SK-N-SH (cell line): Measurements from ENCODE around the gene SLC2A11. TPM values are rescaled to one million over a fixed set of nuclear protein-coding genes. Genes with fewer than 3 reads are reported as not detected.
A peak's percentile ranks its signal among the peaks of the same experiment; 100 is the strongest.

Experiments
- CTCF ChIA-PET: fragments of 300-600, 350-600 bp; formaldehyde crosslinking; extraction: SDS; loops from one replicate; lab custom pipeline; 2021; lab: Yijun Ruan, JAX
- POLR2A ChIA-PET: fragments of 350-600 bp; sonication (Branson Sonifier 250); formaldehyde crosslinking; extraction: SDS; loops from one replicate; lab custom pipeline; 2020; ENCODE audit warnings: antibody characterized with exemption, inconsistent platforms; lab: Yijun Ruan, JAX
- DNase-seq: peaks from one replicate; pipeline ENCODE4 v3.0.0; 2012
- H2AFZ ChIP-seq: fragments of 200-600 bp; sonication (generic); 2 replicates; pipeline ENCODE4 v1.8.1; 2016; ENCODE audit warnings: antibody characterized with exemption, mild to moderate bottlenecking, low read depth
- H3F3A ChIP-seq: fragments of 200-600 bp; sonication (generic); replicated peaks from 2 replicates; pipeline ENCODE3; 2016; ENCODE audit warnings: antibody characterized with exemption, mild to moderate bottlenecking; ENCODE audit not compliant: insufficient read depth
- H3K27ac ChIP-seq, 2 experiments: fragments of 200-500 bp in 1 of 2; fragments of 200-600 bp in 1 of 2; sonication (Bioruptor generic) in 1 of 2; sonication (generic), shearing (Covaris generic) in 1 of 2; 2 replicates each; pipeline versions ENCODE4 v1.5.1 to v1.6.1; 2014 to 2016; ENCODE audit warnings: low read depth in 2 of 2, inconsistent platforms in 1 of 2, low read length in 1 of 2, mild to moderate bottlenecking in 1 of 2, mixed read lengths in 1 of 2
- H3K27me3 ChIP-seq: fragments of 200-600 bp; sonication (generic), shearing (Covaris generic); 2 replicates; pipeline ENCODE4 v1.6.1; 2016; ENCODE audit warnings: mixed run types; ENCODE audit not compliant: insufficient read depth
- H3K36me3 ChIP-seq, 2 experiments: fragments of 200-500 bp in 1 of 2; fragments of 200-600 bp in 1 of 2; sonication (Bioruptor generic) in 1 of 2; sonication (generic) in 1 of 2; replicated peaks in 1 of 2; 2 replicates each; pipeline versions ENCODE3 to v1.5.1; 2014 to 2016; ENCODE audit warnings: low read length in 1 of 2, mild to moderate bottlenecking in 1 of 2; ENCODE audit not compliant: insufficient read depth in 2 of 2, control insufficient read depth in 1 of 2
- H3K4me1 ChIP-seq, 2 experiments: fragments of 200-500 bp in 1 of 2; fragments of 200-600 bp in 1 of 2; sonication (Bioruptor generic) in 1 of 2; sonication (generic), shearing (Covaris generic) in 1 of 2; 2 replicates each; pipeline versions ENCODE4 v1.5.1 to v1.6.1; 2014 to 2016; ENCODE audit warnings: low read depth in 1 of 2, low read length in 1 of 2, mixed run types in 1 of 2; ENCODE audit not compliant: insufficient read depth in 2 of 2, control insufficient read depth in 1 of 2
- H3K4me2 ChIP-seq: fragments of 200-600 bp; sonication (generic), shearing (Covaris generic); 2 replicates; pipeline ENCODE4 v1.6.1; 2017; ENCODE audit warnings: mixed run types
- H3K4me3 ChIP-seq, 2 experiments: fragments of 200-500 bp in 1 of 2; fragments of 200-600 bp in 1 of 2; sonication (Bioruptor generic) in 1 of 2; sonication (generic), shearing (Covaris generic) in 1 of 2; 2 replicates each; pipeline versions ENCODE4 v1.5.1 to v1.8.1; 2014 to 2016; ENCODE audit warnings: low read depth in 2 of 2, inconsistent platforms in 1 of 2, low read length in 1 of 2, mild to moderate bottlenecking in 1 of 2, mixed read lengths in 1 of 2, moderate library complexity in 1 of 2
- H3K79me2 ChIP-seq: fragments of 200-600 bp; sonication (generic); 2 replicates; pipeline ENCODE4 v1.8.1; 2017; ENCODE audit warnings: mild to moderate bottlenecking; ENCODE audit not compliant: insufficient read depth
- H3K9ac ChIP-seq: fragments of 200-600 bp; sonication (generic); 2 replicates; pipeline ENCODE4 v1.6.1; 2017; ENCODE audit warnings: mixed run types
- H3K9me2 ChIP-seq: fragments of 200-600 bp; sonication (generic); 2 replicates; pipeline ENCODE4 v1.6.1; 2017; ENCODE audit warnings: mixed run types
- H3K9me3 ChIP-seq: fragments of 200-600 bp; sonication (generic); 2 replicates; pipeline ENCODE4 v1.6.1; 2017; ENCODE audit warnings: mixed run types, mild to moderate bottlenecking, moderate library complexity
- H4K20me1 ChIP-seq: fragments of 200-600 bp; sonication (generic); 2 replicates; pipeline ENCODE4 v1.6.1; 2017; ENCODE audit warnings: mild to moderate bottlenecking, mixed run types; ENCODE audit not compliant: insufficient read depth
- FOXM1 ChIP-seq: IDR thresholded peaks from 2 replicates; pipeline ENCODE4 v1.4.0; 2012; ENCODE audit warnings: low read depth, mild to moderate bottlenecking
- GATA2 ChIP-seq: sonication (generic); formaldehyde crosslinking; IDR thresholded peaks from 2 replicates; pipeline ENCODE4 v1.5.0; 2020; ENCODE audit warnings: mild to moderate bottlenecking, missing genetic modification reagents
- JUND ChIP-seq: IDR thresholded peaks from 2 replicates; pipeline ENCODE4 v1.4.0; 2012
- MEF2A ChIP-seq: IDR thresholded peaks from 2 replicates; pipeline ENCODE4 v1.4.0; 2012; ENCODE audit warnings: low read depth, borderline replicate concordance
- MXI1 ChIP-seq: IDR thresholded peaks from 2 replicates; pipeline ENCODE4 v1.6.1; 2012; ENCODE audit warnings: mild to moderate bottlenecking, low read depth, low read length, improper control_type of control experiment
- NFIC ChIP-seq: IDR thresholded peaks from 2 replicates; pipeline ENCODE4 v1.4.0; 2012; ENCODE audit warnings: borderline replicate concordance
- NRF1 ChIP-seq: IDR thresholded peaks from 2 replicates; pipeline ENCODE4 v1.6.1; 2012; ENCODE audit warnings: low read depth, mild to moderate bottlenecking, low read length
- RCOR1 ChIP-seq: fragments of 150-350 bp; IDR thresholded peaks from 2 replicates; pipeline ENCODE4 v1.6.1; 2017; ENCODE audit warnings: antibody characterized with exemption, low read length
- RFX5 ChIP-seq: IDR thresholded peaks from 2 replicates; pipeline ENCODE4 v1.6.1; 2012; ENCODE audit warnings: mild to moderate bottlenecking, improper control_type of control experiment, low read length
- SIN3A ChIP-seq: IDR thresholded peaks from 2 replicates; pipeline ENCODE4 v1.6.1; 2012; ENCODE audit warnings: low read depth, mild to moderate bottlenecking, low read length, moderate library complexity, borderline replicate concordance
- TCF12 ChIP-seq: IDR thresholded peaks from 2 replicates; pipeline ENCODE4 v1.4.0; 2012
- TEAD4 ChIP-seq: IDR thresholded peaks from 2 replicates; pipeline ENCODE4 v1.4.0; 2012; ENCODE audit warnings: mild to moderate bottlenecking, borderline replicate concordance; ENCODE audit not compliant: insufficient read depth
- YY1 ChIP-seq: IDR thresholded peaks from 2 replicates; pipeline ENCODE4 v1.4.0; 2012; ENCODE audit warnings: low read depth, mild to moderate bottlenecking
- ZBTB33 ChIP-seq: IDR thresholded peaks from 2 replicates; pipeline ENCODE4 v1.4.0; 2012; ENCODE audit warnings: low read depth, borderline replicate concordance
- WGBS: methylation state at CpG from one replicate; pipeline ENCODE4 v1.1.6; 2017; ENCODE audit warnings: low lambda C conversion rate; 5-methylcytosine and 5-hydroxymethylcytosine counted together
- polyA plus RNA-seq, 3 experiments: library from polyadenylated mRNA; depleted of rRNA; stranded (reverse); fragments of >200 nt; gene quantifications; 2 replicates each; pipeline ENCODE4 v1.2.3, GENCODE V29; 2012
- TF ChIP-seq, protein P1 (sequence below): IDR thresholded peaks from 2 replicates; pipeline ENCODE4; 2012
- TF ChIP-seq, protein P2 (sequence below): fragments of 150-350 bp; IDR thresholded peaks from 2 replicates; pipeline ENCODE4 v1.6.1; 2016; ENCODE audit warnings: mild to moderate bottlenecking, low read depth, low read length

SLC2A11 gene
- polyA plus RNA-seq, 1 of the 3 experiments (the other 2 are of a cell fraction), result 21.8 TPM

- no peaks in the 10 kb centered on the region for H3K36me3 ChIP-seq
- DNase-seq, result no peak
- ChIA-PET POLR2A (interaction anchor here (1.8 to 2.5 kb wide), 3 partner anchors 9 to 16 kb away, joined by 6 to 8 read pairs (median 6); partner anchors contain the start of gene SLC2A11), CTCF (interaction anchor here (0.9 to 10.1 kb wide), 4 partner anchors 10 to 76 kb away, joined by 3 to 277 read pairs (median 7); partner anchors contain the start of genes C22orf15, CHCHD10 and MMP11)
- H3K9me3 ChIP-seq, result no peaks in the 10 kb centered on the region
- H4K20me1 ChIP-seq, result no peaks in the 10 kb centered on the region
- no peaks in the 10 kb centered on the region for H3K27me3 ChIP-seq
- no peak overlapping the region for H3K9ac ChIP-seq
- H3F3A ChIP-seq, result no peaks in the 10 kb centered on the region
- H3K9me2 ChIP-seq, result no peaks in the 10 kb centered on the region
- H3K27ac ChIP-seq, result peak overlapping the region in 1 of 2 experiments; percentile 91; a peak in 2 of 4 replicates
- no peak overlapping the region for H3K4me3 ChIP-seq
- H3K79me2 ChIP-seq, result no peaks in the 10 kb centered on the region
- peaks cover 4 to 39% of the 10 kb centered on the region in 2 experiments for H3K4me1 ChIP-seq
- TF ChIP-seq GATA2 (no peak), MEF2A (no peak), RCOR1 (no peak), ZBTB33 (no peak), TCF12 (no peak), FOXM1 (no peak), MXI1 (no peak), RFX5 (no peak), TEAD4 (no peak), SIN3A (no peak), NFIC (no peak), JUND (no peak), YY1 (no peak), NRF1 (no peak)
- TF ChIP-seq, protein P1, sequence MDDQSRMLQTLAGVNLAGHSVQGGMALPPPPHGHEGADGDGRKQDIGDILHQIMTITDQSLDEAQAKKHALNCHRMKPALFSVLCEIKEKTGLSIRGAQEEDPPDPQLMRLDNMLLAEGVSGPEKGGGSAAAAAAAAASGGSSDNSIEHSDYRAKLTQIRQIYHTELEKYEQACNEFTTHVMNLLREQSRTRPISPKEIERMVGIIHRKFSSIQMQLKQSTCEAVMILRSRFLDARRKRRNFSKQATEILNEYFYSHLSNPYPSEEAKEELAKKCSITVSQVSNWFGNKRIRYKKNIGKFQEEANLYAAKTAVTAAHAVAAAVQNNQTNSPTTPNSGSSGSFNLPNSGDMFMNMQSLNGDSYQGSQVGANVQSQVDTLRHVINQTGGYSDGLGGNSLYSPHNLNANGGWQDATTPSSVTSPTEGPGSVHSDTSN, result no peak
- TF ChIP-seq, protein P2, sequence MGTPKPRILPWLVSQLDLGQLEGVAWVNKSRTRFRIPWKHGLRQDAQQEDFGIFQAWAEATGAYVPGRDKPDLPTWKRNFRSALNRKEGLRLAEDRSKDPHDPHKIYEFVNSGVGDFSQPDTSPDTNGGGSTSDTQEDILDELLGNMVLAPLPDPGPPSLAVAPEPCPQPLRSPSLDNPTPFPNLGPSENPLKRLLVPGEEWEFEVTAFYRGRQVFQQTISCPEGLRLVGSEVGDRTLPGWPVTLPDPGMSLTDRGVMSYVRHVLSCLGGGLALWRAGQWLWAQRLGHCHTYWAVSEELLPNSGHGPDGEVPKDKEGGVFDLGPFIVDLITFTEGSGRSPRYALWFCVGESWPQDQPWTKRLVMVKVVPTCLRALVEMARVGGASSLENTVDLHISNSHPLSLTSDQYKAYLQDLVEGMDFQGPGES, result no peak
- 85% methylated on average over 7 of the region's 8 CpGs for WGBS
- H3K4me2 ChIP-seq, result no peak overlapping the region
- H2AFZ ChIP-seq, result no peak overlapping the region
Observed at GRCh38 chr22:23844739-23845202, 12.9 kb upstream of the SLC2A11 start.
